ENCODE results near the gene MEST.

DNA sequence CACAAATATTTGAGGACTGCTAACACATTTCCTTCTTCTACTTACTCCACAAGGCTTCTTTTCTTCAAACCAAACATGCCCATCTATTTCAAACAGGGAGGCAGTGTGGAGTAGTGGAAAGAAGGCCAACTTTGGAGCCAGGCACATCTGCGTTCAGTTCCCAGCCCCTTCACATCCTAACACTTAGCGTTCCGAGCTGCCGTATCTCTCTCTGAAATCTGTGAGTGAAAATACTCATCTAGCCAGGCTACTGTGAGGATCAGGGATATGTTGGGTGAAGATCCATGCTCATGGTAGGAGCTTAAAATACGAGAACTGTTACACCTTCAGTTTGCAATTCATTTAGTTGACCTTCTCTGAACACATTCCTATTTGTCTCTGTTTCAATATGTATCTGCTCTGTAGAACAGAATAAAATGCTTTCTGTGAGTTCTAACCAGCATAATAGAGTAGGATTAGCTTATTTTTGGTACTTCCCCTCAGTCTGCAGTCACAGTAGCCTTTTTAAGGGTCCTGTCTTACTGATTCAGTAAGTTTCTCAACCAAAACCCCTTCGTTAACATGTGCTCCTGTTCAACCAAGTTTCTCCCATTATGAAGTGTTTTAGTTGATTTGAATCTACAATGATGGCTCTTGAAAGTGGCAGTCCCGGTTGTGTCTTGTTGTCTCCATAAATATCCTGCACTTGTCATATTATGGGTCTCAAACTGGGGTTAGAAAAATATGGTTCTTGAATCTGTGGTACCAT lies 3.3 kb upstream of the MEST start:
- TF ChIP-seq, protein P1, sequence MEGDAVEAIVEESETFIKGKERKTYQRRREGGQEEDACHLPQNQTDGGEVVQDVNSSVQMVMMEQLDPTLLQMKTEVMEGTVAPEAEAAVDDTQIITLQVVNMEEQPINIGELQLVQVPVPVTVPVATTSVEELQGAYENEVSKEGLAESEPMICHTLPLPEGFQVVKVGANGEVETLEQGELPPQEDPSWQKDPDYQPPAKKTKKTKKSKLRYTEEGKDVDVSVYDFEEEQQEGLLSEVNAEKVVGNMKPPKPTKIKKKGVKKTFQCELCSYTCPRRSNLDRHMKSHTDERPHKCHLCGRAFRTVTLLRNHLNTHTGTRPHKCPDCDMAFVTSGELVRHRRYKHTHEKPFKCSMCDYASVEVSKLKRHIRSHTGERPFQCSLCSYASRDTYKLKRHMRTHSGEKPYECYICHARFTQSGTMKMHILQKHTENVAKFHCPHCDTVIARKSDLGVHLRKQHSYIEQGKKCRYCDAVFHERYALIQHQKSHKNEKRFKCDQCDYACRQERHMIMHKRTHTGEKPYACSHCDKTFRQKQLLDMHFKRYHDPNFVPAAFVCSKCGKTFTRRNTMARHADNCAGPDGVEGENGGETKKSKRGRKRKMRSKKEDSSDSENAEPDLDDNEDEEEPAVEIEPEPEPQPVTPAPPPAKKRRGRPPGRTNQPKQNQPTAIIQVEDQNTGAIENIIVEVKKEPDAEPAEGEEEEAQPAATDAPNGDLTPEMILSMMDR (IDR thresholded peaks at IDR 0.05), result no peak
- TF ChIP-seq EP300 (IDR thresholded peaks at IDR 0.05; ENCODE audit: borderline replicate concordance in 1 of 2, low read depth in 1 of 2, low read length in 1 of 2) (no peak), SIN3A (IDR thresholded peaks at IDR 0.05; ENCODE audit: borderline replicate concordance, low read depth, low read length) (no peak)

Data from SK-N-SH (cell line).